KOPT-K1 (cell line): ENCODE results near the gene CLSTN3.

Experiments
- H3K27ac ChIP-seq: fragments of 200-600 bp; sonication (generic); 2 replicates; pipeline ENCODE4 v1.5.1; 2016; ENCODE audit warnings: antibody characterized with exemption, mild to moderate bottlenecking, low read depth, low read length; ENCODE audit not compliant: poor library complexity, severe bottlenecking
- H3K36me3 ChIP-seq: fragments of 200-600 bp; sonication (generic); 2 replicates; pipeline ENCODE4 v1.5.1; 2017; ENCODE audit warnings: antibody characterized with exemption, mild to moderate bottlenecking, low read length, moderate library complexity; ENCODE audit not compliant: insufficient read depth
- H3K9me3 ChIP-seq: fragments of 200-600 bp; sonication (generic); 2 replicates; pipeline ENCODE4 v1.5.1; 2017; ENCODE audit warnings: antibody characterized with exemption, low read length, mild to moderate bottlenecking; ENCODE audit not compliant: insufficient read depth, poor library complexity, severe bottlenecking

The CLSTN3 gene

DNA sequence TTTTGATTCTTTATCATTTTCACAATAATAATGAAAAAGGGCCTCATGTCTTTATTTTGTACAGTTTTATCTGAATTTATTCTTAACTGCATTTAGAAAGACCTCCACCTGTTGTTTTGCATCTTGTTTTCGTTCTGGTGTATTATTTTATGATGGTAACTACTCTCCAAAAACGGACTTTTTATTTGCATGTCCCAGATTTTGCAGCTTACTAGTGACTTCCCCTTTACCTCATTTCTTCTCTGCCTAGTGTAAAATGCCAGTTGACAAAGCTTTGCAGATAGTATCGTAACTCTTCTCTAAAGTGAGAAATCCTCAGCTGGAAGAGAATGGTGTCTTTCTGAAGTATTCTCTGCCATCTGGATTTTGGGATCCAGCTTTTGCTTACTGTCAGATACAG, 76.5 kb downstream of the CLSTN3 start:
- Histone ChIP-seq H3K27ac (no peak overlapping the region), H3K9me3 (peaks cover 28% of the 10 kb centered on the region), H3K36me3 (peaks cover 99% of the 10 kb centered on the region)

DNA sequence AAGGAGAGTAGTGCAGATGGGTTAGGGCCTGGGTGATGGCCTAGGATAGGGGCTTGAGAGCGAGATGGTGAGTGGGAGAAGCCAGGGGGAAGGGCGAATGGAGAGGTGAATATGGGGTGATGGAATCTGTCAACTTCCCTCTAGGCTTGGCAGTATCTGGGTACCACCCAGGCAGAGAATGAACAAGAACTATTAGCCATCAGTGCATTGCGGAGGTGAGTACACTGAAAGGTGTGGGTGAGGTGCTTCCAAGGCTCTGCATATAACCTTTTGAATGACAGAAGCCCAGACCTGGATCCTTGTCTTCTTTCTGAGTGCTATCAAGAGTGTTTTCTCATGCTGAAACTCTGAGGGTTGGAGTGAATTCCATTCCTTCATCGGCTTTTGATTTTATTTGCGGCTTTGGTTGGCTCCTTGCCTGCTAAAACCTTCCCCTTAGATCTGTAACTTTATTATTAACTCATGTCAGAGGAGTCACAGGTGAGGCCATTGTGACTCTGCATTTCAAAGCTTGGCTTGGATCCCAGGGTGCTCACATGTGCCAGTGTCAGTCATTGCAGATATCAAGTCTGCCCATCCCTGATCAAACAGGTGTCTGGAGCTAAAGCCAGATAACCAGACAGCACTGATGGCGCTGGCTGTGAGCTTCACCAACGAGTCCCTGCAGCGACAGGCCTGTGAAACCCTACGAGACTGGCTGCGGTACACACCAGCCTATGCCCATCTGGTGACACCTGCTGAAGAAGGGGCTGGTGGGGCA, 77.9 kb downstream of the CLSTN3 start:
- Histone ChIP-seq H3K9me3 (peaks cover 37% of the 10 kb centered on the region), H3K36me3 (peaks cover 98% of the 10 kb centered on the region), H3K27ac (no peak overlapping the region)
